ENCODE measurements around the gene KLRF2.

Gene KLRF2

DNA sequence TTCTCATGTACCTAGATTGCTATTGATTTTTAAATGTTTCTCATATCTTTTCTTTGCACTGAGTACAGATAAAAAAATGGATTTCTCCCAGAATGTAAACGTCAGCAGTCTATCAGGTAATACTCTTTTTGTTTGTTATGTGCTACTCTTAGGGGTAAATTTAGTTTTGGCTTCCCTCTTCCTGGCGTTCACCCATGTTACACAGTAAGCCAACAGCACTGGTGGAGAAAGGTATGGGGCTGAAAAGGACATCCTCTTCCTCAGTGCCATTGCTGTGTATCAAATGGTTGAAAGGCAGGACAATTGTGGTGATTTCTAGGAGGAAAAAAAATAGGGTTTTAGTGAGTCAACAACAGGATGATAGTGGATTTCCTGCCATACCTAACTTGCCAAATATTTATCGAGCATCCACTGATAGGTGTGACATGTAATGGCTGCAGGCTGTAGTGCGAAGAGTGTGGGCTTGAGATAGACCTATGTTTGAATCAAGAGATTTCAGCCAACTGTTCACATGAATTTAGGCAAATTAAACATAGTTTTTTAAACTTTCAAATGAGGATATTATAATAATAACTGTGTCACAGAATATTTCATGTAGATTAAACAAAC is 7.5 kb downstream of the KLRF2 start:
- no peak for DNase-seq (ENCODE audit: low read depth in 2 of 2)

DNA sequence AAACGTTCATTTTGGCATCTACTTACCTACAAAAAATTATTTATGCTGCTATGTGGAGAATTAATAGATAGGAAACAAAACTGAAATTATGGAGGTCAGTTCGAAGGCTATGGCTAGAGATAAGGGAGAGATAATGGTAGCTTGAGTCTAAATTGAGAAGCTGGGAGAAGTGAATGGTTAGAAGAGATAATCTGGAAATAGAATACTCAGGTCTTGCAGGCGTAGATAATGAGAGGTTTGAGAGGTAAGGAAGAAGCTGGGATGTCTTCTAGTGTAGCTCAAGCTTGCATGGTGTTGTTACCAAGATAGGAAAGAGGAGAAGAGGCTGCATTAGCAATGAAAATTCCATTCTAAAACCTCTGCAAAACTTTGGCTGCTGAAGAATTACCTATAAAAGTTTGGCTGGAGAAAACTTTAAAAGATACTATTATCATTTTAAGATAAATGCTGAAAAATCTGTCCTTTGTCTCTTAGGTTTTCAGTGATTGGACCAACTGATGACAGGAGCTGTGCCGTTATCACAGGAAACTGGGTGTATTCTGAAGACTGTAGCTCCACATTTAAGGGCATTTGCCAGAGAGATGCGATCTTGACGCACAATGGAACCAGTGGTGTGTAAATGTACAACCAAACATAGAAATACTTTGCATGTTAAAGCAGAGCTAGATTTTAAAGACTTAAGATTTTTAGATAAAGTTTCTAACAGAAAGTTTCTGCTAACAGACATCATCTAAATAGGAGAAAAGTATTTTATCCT is 14.1 kb downstream of the KLRF2 start:
- no peak for DNase-seq (ENCODE audit: low read depth in 2 of 2)

DNA sequence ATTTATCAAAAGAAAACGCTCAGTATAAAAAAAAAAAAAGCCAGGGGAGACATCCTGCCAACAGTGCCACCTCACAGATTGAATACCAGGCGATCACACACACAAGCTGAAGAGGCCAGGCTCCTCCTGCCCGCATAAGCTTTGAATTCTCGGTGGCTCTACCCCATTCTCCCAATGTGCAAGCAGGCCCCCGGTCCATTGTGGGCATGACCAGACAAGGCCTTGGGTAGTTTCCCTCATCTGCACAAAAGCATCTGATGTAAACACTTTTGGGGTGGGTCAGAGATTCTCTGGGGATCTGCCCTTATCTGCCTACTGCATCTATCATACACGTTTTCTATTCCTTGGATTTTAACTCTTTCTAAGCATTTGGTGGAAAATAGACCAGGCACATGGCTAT is 16.2 kb downstream of the KLRF2 start:
- DNase-seq (ENCODE audit: low read depth in 2 of 2): no peak

DNA sequence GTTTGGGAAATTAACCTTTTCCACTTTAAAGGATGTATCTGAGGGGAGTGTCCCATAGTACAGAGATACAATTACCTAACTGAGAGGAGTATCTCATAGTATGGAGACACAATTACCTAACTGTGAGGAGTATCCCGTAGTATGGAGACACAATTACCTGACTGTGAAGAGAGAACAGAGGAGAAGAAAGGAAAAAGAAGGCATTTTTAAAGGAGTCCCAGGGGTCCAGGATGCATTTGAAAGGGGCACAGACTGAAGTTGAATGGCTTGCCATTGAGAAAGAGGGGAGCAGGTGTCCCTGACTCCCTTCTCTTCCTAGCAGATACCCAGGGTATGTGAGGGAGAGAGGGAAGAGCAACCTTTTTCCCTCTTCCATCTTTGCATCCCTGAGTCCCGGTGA is 17.9 kb downstream of the KLRF2 start:
- DNase-seq (ENCODE audit: low read depth in 2 of 2): no peak

DNA sequence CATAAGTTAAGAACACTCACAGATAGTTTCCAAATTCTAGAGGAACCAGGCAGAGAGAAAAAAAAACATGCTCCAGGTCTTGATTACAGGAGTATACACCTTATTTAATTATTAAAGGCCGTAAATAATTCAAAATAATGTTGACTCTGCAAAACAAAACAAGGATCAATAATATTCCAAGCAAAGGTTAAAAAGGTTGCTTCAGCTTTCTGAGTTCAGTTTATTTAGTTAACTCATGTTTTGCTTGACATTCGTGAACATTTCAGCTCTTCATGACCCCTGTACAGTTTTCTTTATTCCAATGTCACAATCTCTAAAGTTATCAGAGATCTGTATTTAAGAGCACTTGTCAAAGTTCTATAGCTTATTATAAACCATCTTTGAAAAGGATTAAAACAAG is 19.6 kb downstream of the KLRF2 start:
- DNase-seq (ENCODE audit: low read depth in 2 of 2): no peak

DNA sequence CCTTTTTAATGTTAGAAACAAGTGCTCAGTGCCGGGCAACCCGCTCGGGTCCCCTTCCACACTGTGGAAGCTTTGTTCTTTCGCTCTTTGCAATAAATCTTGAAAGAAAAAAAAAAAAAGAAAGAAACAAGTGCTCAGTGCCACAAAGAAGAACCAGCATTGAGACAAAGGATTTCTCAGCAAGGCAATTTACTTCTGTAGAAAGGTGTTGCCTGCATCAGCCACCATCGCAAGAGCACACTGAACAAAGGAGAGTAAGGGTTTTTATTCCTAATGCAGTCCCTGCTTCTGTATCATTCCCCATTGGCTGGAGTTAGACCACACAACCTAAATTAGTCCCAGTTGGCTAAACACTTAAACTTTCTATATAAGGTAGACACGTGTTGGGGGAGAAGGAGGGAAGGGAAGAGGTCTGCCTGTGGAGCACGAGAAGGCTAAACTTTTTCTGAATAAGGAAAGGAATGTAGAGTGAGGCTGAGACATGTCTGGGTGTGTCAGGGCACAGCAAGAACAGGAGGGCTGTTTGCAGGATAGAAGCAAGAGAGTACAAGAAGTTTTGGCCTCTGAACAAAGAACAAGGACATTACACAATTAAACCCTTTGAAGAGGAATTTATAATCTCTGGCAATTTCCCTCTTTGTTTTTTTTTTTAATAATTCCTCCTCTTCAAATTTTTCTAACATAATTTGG is 21.4 kb downstream of the KLRF2 start:
- no peak for DNase-seq (ENCODE audit: low read depth in 2 of 2)

DNA sequence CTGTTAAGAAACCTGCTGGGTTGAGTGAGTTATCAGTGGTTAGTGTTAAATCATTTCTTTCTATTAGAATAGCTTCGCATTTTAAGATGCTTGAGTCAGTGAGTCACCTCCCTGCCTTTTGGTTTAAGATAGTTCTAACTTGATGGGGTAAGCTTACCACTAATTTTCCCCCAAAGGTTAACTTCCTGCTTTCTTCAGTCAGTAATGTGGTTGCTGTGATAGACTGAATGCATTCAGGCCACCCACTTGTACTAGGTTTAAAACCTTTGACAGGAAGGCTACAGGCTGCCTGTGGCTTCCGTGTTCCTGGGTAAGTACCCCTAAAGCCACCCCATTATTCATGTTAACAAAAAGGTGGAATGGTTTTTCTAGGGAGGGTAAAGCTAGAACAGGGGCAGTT is 25.6 kb downstream of the KLRF2 start:
- DNase-seq (ENCODE audit: low read depth in 2 of 2): no peak

DNA sequence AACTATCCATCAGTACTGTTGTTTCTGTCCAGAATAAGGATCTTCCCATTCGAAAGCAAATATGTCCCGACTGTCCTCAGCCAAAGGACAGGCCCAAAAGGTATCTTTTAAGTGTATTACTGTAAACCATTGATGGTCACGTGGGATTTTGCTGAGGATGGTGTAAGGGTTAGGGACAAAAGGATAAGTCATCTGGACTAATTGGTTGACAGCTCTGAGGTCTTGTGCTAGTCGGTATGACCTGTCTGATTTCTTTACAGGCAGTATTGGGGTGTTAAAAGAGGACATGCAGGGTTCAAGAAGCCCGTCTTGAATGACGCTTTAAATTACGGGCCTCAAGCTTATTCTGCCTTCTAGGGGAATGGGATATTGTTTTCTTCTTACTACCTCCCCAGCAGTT is 26.5 kb downstream of the KLRF2 start:
- DNase-seq (ENCODE audit: low read depth in 2 of 2): no peak

DNA sequence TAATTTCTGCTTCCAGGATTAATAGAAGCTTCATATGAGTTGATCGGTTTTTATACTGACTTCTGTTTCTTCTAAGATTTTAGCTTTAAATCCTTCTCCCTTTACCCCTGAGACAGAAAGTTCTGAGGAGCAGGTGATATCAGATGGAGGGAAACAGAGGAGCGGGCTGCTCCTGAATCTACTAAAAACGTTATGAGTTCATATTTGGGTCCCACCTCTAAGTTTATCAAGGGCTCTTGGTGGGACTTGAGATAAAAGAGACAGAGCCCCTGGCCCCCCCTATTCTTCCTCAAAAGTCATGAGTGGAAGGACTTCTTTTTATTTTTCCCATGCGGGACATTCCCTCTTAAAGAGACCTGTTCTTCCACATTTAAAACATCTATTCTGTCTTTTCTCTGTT is 27.1 kb downstream of the KLRF2 start:
- no peak for DNase-seq (ENCODE audit: low read depth in 2 of 2)

DNA sequence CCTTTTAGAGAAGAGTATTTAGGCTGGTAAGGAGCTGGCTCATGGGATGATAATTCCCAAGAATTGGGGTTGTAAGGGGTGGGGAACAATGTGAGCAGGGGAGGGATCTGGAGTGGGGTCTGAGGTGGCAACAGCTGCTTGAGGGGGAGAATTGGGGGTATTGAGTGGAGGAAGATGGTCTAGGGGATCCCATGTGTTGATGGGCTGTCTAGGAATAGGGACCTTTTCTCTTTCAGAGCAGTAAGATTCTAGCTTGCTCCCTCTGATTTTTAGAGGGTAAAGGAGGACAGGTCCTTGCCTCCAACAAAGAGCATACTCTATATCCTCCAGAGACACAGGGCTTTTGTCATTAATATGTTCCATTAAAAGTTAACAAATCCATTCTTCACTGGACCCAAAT is 28.4 kb downstream of the KLRF2 start:
- DNase-seq (ENCODE audit: low read depth in 2 of 2): no peak

DNA sequence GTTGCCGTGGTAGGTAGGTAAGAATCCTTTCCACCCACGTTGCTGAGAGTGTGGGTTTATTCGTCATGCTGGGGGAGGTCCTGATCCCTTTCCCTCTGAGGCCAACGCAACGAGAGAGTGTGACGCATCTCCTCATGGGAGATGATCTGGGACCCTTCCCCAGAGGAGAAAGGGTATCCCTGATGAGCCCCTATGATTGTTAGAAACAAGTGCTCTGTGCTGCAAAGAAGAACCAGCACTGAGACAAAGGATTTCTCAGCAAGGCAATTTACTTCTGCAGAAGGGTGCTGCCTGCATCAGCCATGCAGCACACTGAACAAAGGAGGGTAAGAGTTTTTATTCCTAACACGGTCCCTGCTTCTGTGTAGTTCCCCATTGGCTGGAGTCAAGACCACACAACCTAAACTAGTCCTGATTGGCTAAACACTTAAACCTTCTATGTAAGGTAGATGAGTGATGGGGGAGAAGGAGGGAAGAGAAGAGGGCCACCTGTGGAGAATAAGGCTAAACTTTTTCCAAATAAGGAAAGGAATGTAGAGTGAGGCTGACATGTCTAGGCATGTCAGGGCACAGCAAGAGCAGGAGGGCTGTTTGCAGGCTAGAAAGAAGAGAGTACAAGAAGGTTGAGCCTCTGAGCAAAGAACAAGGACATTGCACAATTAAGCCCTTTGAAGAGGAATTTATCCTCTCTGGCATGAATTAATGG is 29.6 kb downstream of the KLRF2 start:
- no peak for DNase-seq (ENCODE audit: low read depth in 2 of 2)

DNA sequence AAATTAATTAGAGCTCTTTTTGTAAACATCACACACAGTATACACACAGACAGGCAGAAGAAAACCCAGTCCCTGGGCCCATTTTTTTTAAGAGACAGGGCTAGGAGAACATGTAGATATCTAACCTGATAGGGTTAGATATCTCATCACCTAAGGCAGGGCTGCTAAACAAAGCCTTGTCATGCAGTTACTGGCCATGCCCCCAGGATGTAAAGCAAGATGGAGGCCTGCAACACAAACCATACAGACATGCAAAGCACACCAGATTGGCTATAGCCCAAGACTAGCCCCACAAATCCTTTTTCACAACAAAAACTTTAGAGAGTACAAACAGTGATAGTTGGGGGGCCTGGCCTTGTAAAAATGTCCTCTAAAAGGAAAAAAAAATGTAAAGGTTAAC is 30.4 kb downstream of the KLRF2 start:
- no peak for DNase-seq (ENCODE audit: low read depth in 2 of 2)

DNA sequence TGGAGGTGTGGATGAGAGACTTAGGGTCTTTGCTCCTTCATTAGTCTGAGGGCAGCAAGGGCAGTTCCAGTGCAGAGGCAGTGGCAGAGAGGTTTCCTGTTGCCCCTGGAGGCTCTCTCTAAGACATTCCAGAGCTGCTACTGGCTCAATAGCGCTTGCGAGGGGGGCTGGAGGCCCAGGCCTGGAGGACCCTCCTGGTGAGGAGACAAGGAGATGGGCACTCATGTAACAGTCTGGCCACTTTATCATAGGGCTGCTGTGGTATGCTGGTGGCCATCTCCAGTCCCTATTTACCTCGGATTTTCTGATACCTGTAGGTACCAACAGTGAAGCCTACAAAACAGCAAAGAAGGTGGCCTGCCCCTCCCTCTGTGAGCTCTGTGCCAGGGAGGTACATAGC is 38.2 kb downstream of the KLRF2 start:
- no peak for DNase-seq (ENCODE audit: low read depth in 2 of 2)

DNA sequence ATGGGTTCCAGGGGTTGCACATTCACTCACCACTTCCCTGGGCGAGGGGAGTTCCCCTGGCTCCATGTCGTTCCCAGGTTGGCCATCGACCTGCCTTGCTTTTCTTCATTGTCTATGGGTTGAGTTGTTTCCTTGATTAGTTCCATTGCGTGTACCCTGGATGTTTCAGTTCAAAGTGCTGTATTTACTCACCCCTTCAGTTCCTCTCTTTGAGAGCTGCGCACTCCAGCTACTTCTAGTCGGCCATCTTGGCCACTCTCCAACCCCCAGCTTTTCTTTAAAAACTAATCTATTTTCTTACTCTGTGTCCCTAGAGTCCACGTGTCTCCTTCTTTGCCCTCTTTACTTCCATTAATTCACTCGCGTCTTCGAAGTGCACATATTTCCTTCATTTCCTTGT is 39.2 kb downstream of the KLRF2 start:
- no peak for DNase-seq (ENCODE audit: low read depth in 2 of 2)

DNA sequence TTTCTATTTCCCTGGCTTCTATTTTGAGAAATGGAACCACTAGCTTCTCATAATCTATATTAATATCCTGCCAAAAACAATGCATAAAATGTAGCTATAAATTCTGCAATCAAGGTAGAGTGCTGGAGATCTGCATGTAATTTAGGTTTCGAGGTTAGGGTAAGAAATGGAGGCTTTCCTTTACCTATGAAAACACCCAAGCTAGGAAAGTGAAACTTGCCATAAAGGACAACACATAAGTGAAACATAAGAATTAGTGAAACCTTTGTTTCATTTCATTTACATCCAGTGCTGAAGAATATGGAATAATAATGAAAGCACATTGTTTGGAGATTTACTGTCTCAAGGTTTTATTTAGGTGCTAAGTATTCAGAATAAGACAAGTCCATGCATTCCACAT is 41.1 kb downstream of the KLRF2 start:
- no peak for DNase-seq (ENCODE audit: low read depth in 2 of 2)

DNA sequence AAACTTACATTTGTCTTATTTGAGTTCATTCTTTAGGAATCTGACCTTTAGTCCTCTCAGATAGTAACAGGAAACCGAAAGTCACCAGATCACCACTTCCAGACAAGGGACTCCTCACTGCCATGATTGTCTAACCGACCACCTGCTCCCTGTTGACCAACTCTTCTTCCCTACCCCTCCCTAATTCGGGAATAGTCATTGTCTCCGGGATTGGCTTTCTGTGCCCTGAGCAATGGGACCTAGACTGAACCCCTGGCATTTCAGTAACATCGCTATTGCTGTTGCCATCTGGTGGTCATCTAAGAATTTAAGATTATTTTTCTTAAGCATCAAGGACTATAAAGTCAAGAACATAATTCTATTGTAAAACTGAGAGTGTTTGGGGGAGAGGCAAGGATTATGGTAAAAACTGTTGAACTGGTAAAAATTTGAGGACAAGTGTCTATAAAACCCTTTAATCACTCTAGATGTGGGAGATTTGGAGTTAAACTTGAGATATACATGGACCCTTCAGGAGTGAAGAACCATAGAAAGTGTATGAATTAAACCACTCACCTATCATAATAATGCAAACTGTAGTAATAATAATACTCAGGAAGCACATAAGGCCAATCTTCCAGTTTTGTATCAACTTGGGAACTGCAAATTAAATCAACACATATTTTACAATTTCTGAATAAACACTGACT is 44.6 kb downstream of the KLRF2 start:
- peak in 1 of 2 experiments; percentile 3 for DNase-seq (ENCODE audit: low read depth in 2 of 2)

DNA sequence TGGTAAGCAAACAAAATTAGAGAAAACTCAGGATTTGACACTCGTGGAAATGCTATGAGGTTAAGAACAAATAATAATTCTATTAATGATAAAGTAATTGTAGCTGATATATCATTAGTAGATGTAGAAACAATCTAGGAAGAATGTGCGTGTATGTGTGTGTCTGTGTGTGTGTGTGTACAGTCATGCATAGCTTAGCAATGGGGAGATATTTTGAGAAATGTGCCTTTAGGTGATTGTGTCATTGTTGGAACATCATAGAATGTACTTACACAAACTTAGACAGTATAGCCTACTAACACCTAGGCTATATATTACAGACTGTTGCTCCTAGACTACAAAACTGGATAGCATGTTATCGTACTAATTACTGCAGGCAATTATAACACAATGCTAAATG is 45.6 kb downstream of the KLRF2 start:
- no peak for DNase-seq (ENCODE audit: low read depth in 2 of 2)

DNA sequence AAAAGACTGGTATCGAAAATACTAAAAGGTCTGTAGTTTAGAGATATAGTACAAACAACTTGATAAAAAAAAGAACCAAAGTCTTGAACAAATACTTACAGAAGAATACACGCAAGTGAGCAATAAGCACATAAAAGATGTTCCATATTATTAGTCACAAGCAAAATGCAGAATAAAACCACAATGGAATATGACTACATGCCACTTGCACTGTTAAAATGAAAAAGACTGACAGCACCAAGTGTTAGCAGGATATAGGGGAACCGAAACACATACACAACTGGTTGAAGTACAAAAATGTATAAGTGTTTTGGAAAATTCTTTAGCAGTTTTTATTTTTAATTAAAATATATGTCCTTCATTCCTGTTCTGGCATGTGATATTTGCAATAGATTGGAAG is 47.3 kb downstream of the KLRF2 start:
- no peak for DNase-seq (ENCODE audit: low read depth in 2 of 2)

DNA sequence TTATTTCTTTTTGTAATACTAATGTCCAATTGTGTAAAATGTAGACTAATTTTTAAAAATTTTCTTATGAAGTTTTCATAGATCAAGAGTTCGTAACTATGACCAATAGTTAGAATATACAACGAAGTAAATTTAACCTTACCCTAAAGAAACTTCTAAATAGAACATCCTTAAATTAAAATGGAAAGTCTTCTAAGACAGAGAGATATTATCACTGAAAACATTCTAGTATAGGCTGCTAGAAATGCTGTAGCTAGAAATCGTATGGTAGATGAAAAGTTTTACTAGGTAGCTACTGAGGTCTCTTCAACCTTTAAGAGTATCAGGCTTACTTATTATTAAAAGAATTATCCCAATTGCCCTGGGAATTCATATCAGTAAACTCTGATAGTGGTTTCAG is 50.0 kb downstream of the KLRF2 start:
- DNase-seq (ENCODE audit: low read depth in 2 of 2): no peak

DNA sequence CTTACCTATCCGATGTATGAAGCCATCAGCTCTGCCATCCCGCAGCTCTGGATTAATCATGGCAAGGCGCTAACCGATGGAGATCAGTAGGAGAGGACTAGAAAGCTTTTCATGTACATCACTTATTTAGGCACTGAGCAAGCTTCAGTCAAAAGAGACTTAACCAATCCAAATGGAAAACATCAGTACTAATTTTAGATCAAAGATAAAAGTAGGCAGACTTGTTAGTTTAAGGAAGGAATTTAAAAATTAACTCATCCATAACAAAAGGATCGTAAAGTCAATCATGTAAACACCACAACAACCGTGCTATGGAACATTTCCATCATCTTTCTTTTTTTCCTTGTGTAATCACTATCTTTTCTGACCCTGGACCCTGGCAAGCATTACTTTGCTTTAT is 51.0 kb downstream of the KLRF2 start, which contains the start of gene CLEC2A:
CLEC2A (minus strand) TSS at position 101 of the 400 bp plus-strand sequence; CDS start at position 60, 41 bp downstream.
- DNase-seq (ENCODE audit: low read depth in 2 of 2): no peak

DNA sequence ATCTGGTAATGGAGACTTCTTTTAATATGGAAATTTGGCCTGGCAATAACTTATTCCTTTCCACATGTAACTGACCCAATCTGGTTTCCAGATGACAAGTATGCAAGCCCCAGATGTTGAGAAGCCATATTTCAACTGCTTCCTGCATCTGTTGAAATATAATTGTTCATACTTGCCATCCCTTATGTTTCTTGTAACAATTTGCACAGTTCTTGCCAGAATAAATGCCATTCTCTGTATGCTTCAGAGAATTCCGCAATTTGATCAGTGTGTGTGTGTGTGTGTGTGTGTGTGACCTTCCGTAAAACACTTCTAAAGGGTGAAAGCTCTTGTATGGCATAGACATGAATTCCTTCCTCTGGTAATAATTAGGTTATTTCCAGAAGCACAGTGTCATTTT is 52.7 kb downstream of the KLRF2 start:
- DNase-seq (ENCODE audit: low read depth in 2 of 2): no peak

DNA sequence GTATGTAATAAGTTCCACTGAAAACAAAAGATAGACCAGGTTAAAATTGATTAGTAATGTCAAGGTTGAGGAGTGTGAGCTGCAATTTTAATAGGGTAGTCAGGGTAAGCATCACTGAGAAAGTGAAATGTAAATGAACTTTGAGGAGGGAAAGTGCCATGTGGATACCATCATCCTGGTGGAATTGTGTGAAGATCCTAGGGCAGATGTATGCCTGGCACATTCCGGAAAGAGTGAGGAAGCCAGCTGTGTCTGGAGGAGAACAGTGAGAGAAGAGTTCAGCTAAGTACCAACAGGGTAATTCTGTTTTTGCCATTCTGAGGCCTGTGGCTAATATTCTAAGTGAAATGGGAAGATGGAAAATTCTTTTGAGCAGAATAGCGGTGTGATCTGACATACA is 53.7 kb downstream of the KLRF2 start:
- DNase-seq (ENCODE audit: low read depth in 2 of 2): no peak

All from stimulated activated CD4-positive, alpha-beta T cell treated with anti-CD3 and anti-CD28 coated beads, Interleukin-12 subunit alpha, Interleukin-12 subunit beta, amount 100 ng/mL, for 24 hours (primary cell).